H1 (cell line): ENCODE data around the gene BLNK. TPM values are rescaled to one million over a fixed set of nuclear protein-coding genes. Genes with fewer than 3 reads are reported as not detected.

Experiments used
- CTCF ChIA-PET: fragments of 300-600 bp; sonication (Branson Sonifier 250); formaldehyde crosslinking; loops from one replicate; lab custom pipeline; 2021; ENCODE audit not compliant: partially characterized antibody; lab: Charles Lee
- POLR2A ChIA-PET: fragments of 300-600 bp; sonication (Branson Sonifier 250); formaldehyde crosslinking; loops from one replicate; lab custom pipeline; 2021; ENCODE audit warnings: inconsistent platforms; ENCODE audit not compliant: partially characterized antibody; lab: Charles Lee
- DNase-seq, 2 experiments: peaks; one replicate each; pipeline versions ENCODE4 v3.0.0 to v3.0.0-alpha.2; 2010 to 2022; ENCODE audit warnings: low spot score in 2 of 2, low read depth in 1 of 2, mixed read lengths in 1 of 2
- FAIRE-seq: peaks from 2 replicates; lab custom pipeline; 2011; peaks lifted over from hg19 to GRCh38; lab: Jason Lieb, UNC
- H2AFZ ChIP-seq: 2 replicates; pipeline ENCODE4 v1.8.1; 2012; ENCODE audit warnings: low read length, inconsistent platforms
- H2AK5ac ChIP-seq: 2 replicates; pipeline ENCODE4 v1.6.1; 2013; ENCODE audit warnings: low read depth, low read length
- H2BK120ac ChIP-seq: replicated peaks from 2 replicates; pipeline ENCODE3; 2013; ENCODE audit warnings: low read depth, low read length, inconsistent platforms
- H2BK12ac ChIP-seq: 2 replicates; pipeline ENCODE4 v1.6.1; 2013; ENCODE audit warnings: low read depth, low read length
- H2BK15ac ChIP-seq: 2 replicates; pipeline ENCODE4 v1.6.1; 2013; ENCODE audit warnings: low read length
- H2BK20ac ChIP-seq: 2 replicates; pipeline ENCODE4 v1.6.1; 2013; ENCODE audit warnings: low read length
- H2BK5ac ChIP-seq: 2 replicates; pipeline ENCODE4 v1.6.1; 2013; ENCODE audit warnings: low read depth, low read length
- H3K14ac ChIP-seq: 2 replicates; pipeline ENCODE4 v1.6.1; 2013; ENCODE audit warnings: inconsistent platforms; ENCODE audit not compliant: insufficient read length
- H3K18ac ChIP-seq: 2 replicates; pipeline ENCODE4 v1.6.1; 2013; ENCODE audit warnings: low read length; ENCODE audit errors: extremely low read depth
- H3K23ac ChIP-seq: 2 replicates; pipeline ENCODE4 v1.6.1; 2013; ENCODE audit warnings: inconsistent platforms; ENCODE audit not compliant: insufficient read length
- H3K23me2 ChIP-seq: 2 replicates; pipeline ENCODE4 v1.6.1; 2013; ENCODE audit warnings: low read depth, low read length
- H3K27ac ChIP-seq: 2 replicates; pipeline ENCODE4 v1.6.1; 2011; ENCODE audit warnings: low read depth, low read length, inconsistent platforms
- H3K27me3 ChIP-seq, 4 experiments: replicated peaks in 1 of 4; 1 replicate in 1 of 4; 2 replicates in 3 of 4; pipeline versions ENCODE4 v1.6.1 to v1.8.1; 2011 to 2013; ENCODE audit warnings: low read length in 3 of 4, mild to moderate bottlenecking in 3 of 4, inconsistent platforms in 2 of 4, mixed read lengths in 2 of 4, moderate library complexity in 1 of 4; ENCODE audit not compliant: control insufficient read depth in 3 of 4, insufficient read depth in 3 of 4; ENCODE audit errors: extremely low read depth in 1 of 4
- H3K36me3 ChIP-seq, 4 experiments: 2 replicates each; pipeline versions ENCODE4 v1.6.1 to v1.8.1; 2011 to 2013; ENCODE audit warnings: mild to moderate bottlenecking in 4 of 4, low read length in 3 of 4, moderate library complexity in 2 of 4, control low read depth in 1 of 4, inconsistent platforms in 1 of 4; ENCODE audit not compliant: insufficient read depth in 4 of 4, control insufficient read depth in 2 of 4
- H3K4ac ChIP-seq: replicated peaks from 2 replicates; pipeline ENCODE3; 2013; ENCODE audit warnings: low read length, low read depth, mixed read lengths, inconsistent platforms; ENCODE audit not compliant: insufficient read length
- H3K4me1 ChIP-seq, 4 experiments: replicated peaks in 1 of 4; 1 replicate in 1 of 4; 2 replicates in 3 of 4; pipeline versions ENCODE4 v1.6.1 to v1.8.1; 2011 to 2013; ENCODE audit warnings: low read length in 3 of 4, inconsistent platforms in 2 of 4, mixed read lengths in 1 of 4; ENCODE audit not compliant: insufficient read depth in 4 of 4, control insufficient read depth in 3 of 4
- H3K4me2 ChIP-seq, 2 experiments: 2 replicates each; pipeline versions ENCODE4 v1.6.1 to v1.8.1; 2011 to 2013; ENCODE audit warnings: low read depth in 2 of 2, low read length in 2 of 2, control low read depth in 1 of 2, inconsistent platforms in 1 of 2, mild to moderate bottlenecking in 1 of 2; ENCODE audit not compliant: insufficient read depth in 1 of 2
- H3K4me3 ChIP-seq, 4 experiments: fragments of 200-600, 300-600 bp in 1 of 4; sonication (generic), shearing (Covaris generic), sonication (Bioruptor Twin) in 1 of 4; 2 replicates each; pipeline versions ENCODE4 v1.5.1 to v1.8.1; 2011 to 2016; ENCODE audit warnings: low read length in 4 of 4, low read depth in 3 of 4, control low read depth in 2 of 4, inconsistent platforms in 2 of 4, mild to moderate bottlenecking in 2 of 4, mixed read lengths in 1 of 4, moderate library complexity in 1 of 4; ENCODE audit not compliant: insufficient read depth in 2 of 4; ENCODE audit errors: extremely low read depth in 1 of 4
- H3K56ac ChIP-seq: replicated peaks from 2 replicates; pipeline ENCODE3; 2013; ENCODE audit warnings: low read depth, mild to moderate bottlenecking, mixed read lengths, low read length, inconsistent platforms; ENCODE audit not compliant: insufficient read length
- H3K79me1 ChIP-seq: 2 replicates; pipeline ENCODE4 v1.6.1; 2013; ENCODE audit warnings: low read depth, low read length, control low read depth
- H3K79me2 ChIP-seq, 2 experiments: 2 replicates each; pipeline versions ENCODE4 v1.6.1 to v1.8.1; 2012 to 2013; ENCODE audit warnings: low read length in 2 of 2, mild to moderate bottlenecking in 2 of 2, inconsistent platforms in 1 of 2; ENCODE audit not compliant: insufficient read depth in 2 of 2, control insufficient read depth in 1 of 2
- H3K9ac ChIP-seq, 4 experiments: replicated peaks in 1 of 4; 1 replicate in 1 of 4; 2 replicates in 3 of 4; pipeline versions ENCODE4 v1.6.1 to v1.8.1; 2011 to 2013; ENCODE audit warnings: low read depth in 3 of 4, low read length in 3 of 4, control low read depth in 2 of 4, mild to moderate bottlenecking in 2 of 4, moderate library complexity in 2 of 4, inconsistent platforms in 1 of 4; ENCODE audit errors: extremely low read depth in 1 of 4
- H3K9me3 ChIP-seq, 2 experiments: 2 replicates each; pipeline versions ENCODE4 v1.6.1 to v1.8.1; 2012 to 2013; ENCODE audit warnings: mild to moderate bottlenecking in 2 of 2, moderate library complexity in 2 of 2, control low read depth in 1 of 2, inconsistent platforms in 1 of 2, low read depth in 1 of 2, low read length in 1 of 2, mixed read lengths in 1 of 2; ENCODE audit not compliant: insufficient read depth in 2 of 2
- H4K20me1 ChIP-seq, 2 experiments: replicated peaks in 1 of 2; 2 replicates each; pipeline versions ENCODE3 to v1.8.1; 2011 to 2013; ENCODE audit warnings: inconsistent platforms in 2 of 2, low read length in 2 of 2, mild to moderate bottlenecking in 1 of 2; ENCODE audit not compliant: insufficient read depth in 2 of 2, control insufficient read depth in 1 of 2
- H4K5ac ChIP-seq: 2 replicates; pipeline ENCODE4 v1.6.1; 2013; ENCODE audit warnings: low read length, low read depth, mixed read lengths, inconsistent platforms; ENCODE audit not compliant: insufficient read length
- H4K8ac ChIP-seq: 2 replicates; pipeline ENCODE4 v1.8.0; 2013; ENCODE audit warnings: mild to moderate bottlenecking, moderate library complexity, low read length, inconsistent platforms; ENCODE audit not compliant: insufficient read depth; ENCODE audit errors: extremely low read depth
- H4K91ac ChIP-seq: replicated peaks from 2 replicates; pipeline ENCODE3; 2013; ENCODE audit warnings: low read length, mixed read lengths, inconsistent platforms; ENCODE audit not compliant: insufficient read length
- ATF2 ChIP-seq: IDR thresholded peaks from 2 replicates; pipeline ENCODE4 v1.6.1; 2012; ENCODE audit warnings: low read length, inconsistent platforms
- GABPA ChIP-seq: IDR thresholded peaks from 2 replicates; pipeline ENCODE4 v1.6.1; 2011; ENCODE audit warnings: mild to moderate bottlenecking, low read length, moderate library complexity, borderline replicate concordance; ENCODE audit not compliant: insufficient read depth
- JUN ChIP-seq: IDR thresholded peaks from 2 replicates; pipeline ENCODE4 v1.6.1; 2011; ENCODE audit warnings: low read depth, mild to moderate bottlenecking, improper control_type of control experiment, low read length
- POLR2A ChIP-seq, 2 experiments: IDR thresholded peaks; 1 replicate in 1 of 2; 2 replicates in 1 of 2; pipeline ENCODE4 v1.6.1; 2011; ENCODE audit warnings: low read depth in 2 of 2, low read length in 2 of 2, mild to moderate bottlenecking in 2 of 2; ENCODE audit errors: control extremely low read depth in 1 of 2
- RFX5 ChIP-seq: IDR thresholded peaks from 2 replicates; pipeline ENCODE4 v1.6.1; 2011; ENCODE audit warnings: low read depth, low read length, improper control_type of control experiment, borderline replicate concordance
- RXRA ChIP-seq: IDR thresholded peaks from 2 replicates; pipeline ENCODE4 v1.6.1; 2011; ENCODE audit warnings: low read depth, mild to moderate bottlenecking, low read length, moderate library complexity; ENCODE audit not compliant: insufficient read depth
- SIN3A ChIP-seq, 2 experiments: IDR thresholded peaks in 1 of 2; conservative IDR thresholded peaks in 1 of 2; 2 replicates each; pipeline ENCODE4 v1.6.1; 2011 to 2012; ENCODE audit warnings: low read length in 2 of 2, improper control_type of control experiment in 1 of 2, low read depth in 1 of 2, mild to moderate bottlenecking in 1 of 2
- SIX5 ChIP-seq: IDR thresholded peaks from 2 replicates; pipeline ENCODE4 v1.6.1; 2011; ENCODE audit warnings: mild to moderate bottlenecking, low read depth, low read length
- SP4 ChIP-seq: IDR thresholded peaks from 2 replicates; pipeline ENCODE4 v1.6.1; 2012; ENCODE audit warnings: low read length, inconsistent platforms
- TBP ChIP-seq: IDR thresholded peaks from 2 replicates; pipeline ENCODE4 v1.6.1; 2011; ENCODE audit warnings: low read depth, low read length, improper control_type of control experiment
- TEAD4 ChIP-seq: IDR thresholded peaks from 2 replicates; pipeline ENCODE4 v1.6.1; 2012; ENCODE audit warnings: low read depth, low read length, inconsistent platforms, mixed read lengths
- WGBS, 2 experiments: shearing (Covaris generic) in 1 of 2; methylation state at CpG; one replicate each; pipeline versions ENCODE4 v1.1.6 to v1.1.7; 2013 to 2015; ENCODE audit warnings: low lambda C conversion rate in 2 of 2, mixed read lengths in 2 of 2, inconsistent platforms in 1 of 2, low coverage in 1 of 2, missing lambda C conversion rate in 1 of 2; ENCODE audit not compliant: insufficient replicate concordance in 2 of 2, insufficient coverage in 1 of 2, insufficient read length in 1 of 2; ENCODE audit errors: extremely low coverage in 1 of 2, missing lambda C conversion rate in 1 of 2; 5-methylcytosine and 5-hydroxymethylcytosine counted together
- polyA plus RNA-seq, 7 experiments: library from polyadenylated mRNA; depleted of rRNA in 3 of 7; stranded (reverse) in 5 of 7; unstranded in 2 of 7; fragments of >200 nt in 5 of 7; fragments of 200-250 nt in 2 of 7; gene quantifications; 1 replicate in 5 of 7; 2 replicates in 1 of 7; 4 replicates in 1 of 7; pipeline versions ENCODE4 v1.2.1 to v1.2.3, GENCODE V29; 2011 to 2013; ENCODE audit warnings: missing spikeins in 2 of 7, mixed read lengths in 2 of 7
- total RNA-seq: library from RNA; stranded (reverse); fragmentation: NEBNext Ultra II Directional; extraction: Animal tissue kit (Norgen Biotek cat#: 25700); gene quantifications from 2 replicates; pipeline ENCODE4 v1.2.1, GENCODE V29; 2021
- TF ChIP-seq, protein P1 (sequence below): IDR thresholded peaks from 2 replicates; pipeline ENCODE4 v1.6.1; 2011; ENCODE audit warnings: low read length, improper control_type of control experiment

The BLNK gene
- total and polyA plus RNA-seq, 2 of the 8 experiments (the other 6 are each of a cell fraction or from before 2014, with no cell fraction given) = not detected

- Histone ChIP-seq H3K79me1 (no peaks in the 10 kb centered on the region), H4K8ac (no peak overlapping the region), H3K23ac (no peak overlapping the region), H4K91ac (no peak overlapping the region), H3K9me3 (no peaks in the 10 kb centered on the region), H4K5ac (no peak overlapping the region), H3K14ac (no peak overlapping the region), H2BK12ac (peak overlapping the region; percentile 10; the same call in 1 of the 2 replicates), H3K9ac (no peak overlapping the region), H2BK120ac (no peak overlapping the region), H2BK15ac (peak overlapping the region; percentile 23; the same call in 1 of the 2 replicates), H3K4ac (no peak overlapping the region), H3K4me1 (peaks cover 4 to 16% (median 7%) of the 10 kb centered on the region in 4 experiments; a peak in 6 of 7 replicates), H2BK20ac (no peak overlapping the region), H4K20me1 (no peaks in the 10 kb centered on the region), H3K36me3 (no peaks in the 10 kb centered on the region), H3K79me2 (no peaks in the 10 kb centered on the region), H3K4me3 (no peak overlapping the region), H3K27ac (no peak overlapping the region), H3K23me2 (no peaks in the 10 kb centered on the region), H3K18ac (no peak overlapping the region), H3K56ac (no peak overlapping the region), H3K27me3 (no peaks in the 10 kb centered on the region), H2AK5ac (peak overlapping the region; percentile 32; the same call in 1 of the 2 replicates), H2BK5ac (peak overlapping the region; percentile 9; the same call in 1 of the 2 replicates), H3K4me2 (no peak overlapping the region), H2AFZ (no peak overlapping the region)
- FAIRE-seq = no peak
- no peak for DNase-seq
- POLR2A ChIA-PET = no interaction called here
- CTCF ChIA-PET = interaction anchor here (0.8 to 8.0 kb wide), 11 partner anchors 8 to 210 kb away, joined by 3 to 151 read pairs (median 5); no protein-coding TSS in a partner anchor
- WGBS, 2 experiments = 90% methylated on average over 19 of the region's 19 CpGs; no CpG with 5 or more reads in 1 of the 2 experiments
- TF ChIP-seq RXRA (no peak), SP4 (no peak), ATF2 (no peak), TEAD4 (no peak), SIN3A (conservative IDR thresholded peaks at IDR 0.05 in 1 of 2, IDR thresholded peaks at IDR 0.05 in 1 of 2; ENCODE audit: low read depth in 1 of 2, low read length in 2 of 2) (no peak), SIX5 (no peak), TBP (no peak), JUN (no peak), POLR2A (IDR thresholded peaks at IDR 0.05; ENCODE audit: control extremely low read depth in 1 of 2, low read depth in 2 of 2, low read length in 2 of 2) (no peak), GABPA (no peak), RFX5 (no peak)
- TF ChIP-seq, protein P1, sequence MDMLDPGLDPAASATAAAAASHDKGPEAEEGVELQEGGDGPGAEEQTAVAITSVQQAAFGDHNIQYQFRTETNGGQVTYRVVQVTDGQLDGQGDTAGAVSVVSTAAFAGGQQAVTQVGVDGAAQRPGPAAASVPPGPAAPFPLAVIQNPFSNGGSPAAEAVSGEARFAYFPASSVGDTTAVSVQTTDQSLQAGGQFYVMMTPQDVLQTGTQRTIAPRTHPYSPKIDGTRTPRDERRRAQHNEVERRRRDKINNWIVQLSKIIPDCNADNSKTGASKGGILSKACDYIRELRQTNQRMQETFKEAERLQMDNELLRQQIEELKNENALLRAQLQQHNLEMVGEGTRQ = no peak
Measured at GRCh38 chr10:96227206-96227605, 44.2 kb downstream of the BLNK start.
